ENCODE results near the gene RIT1.

GRCh38 chr1:155913969-155914757 is 3.0 kb upstream of the RIT1 start:
- TF ChIP-seq CTCF (IDR thresholded peaks at IDR 0.05) (no peak), POLR2AphosphoS5 (IDR thresholded peaks at IDR 0.05; ENCODE audit: insufficient read depth in 1 of 2, low read depth in 1 of 2) (no peak), POLR2A (IDR thresholded peaks at IDR 0.05) (no peak)

Measured in vagina (tissue), 2 donors.